DND-41 (cell line): Measurements from ENCODE around the gene ARL5C.

Experiments used
- CTCF ChIP-seq: IDR thresholded peaks from 2 replicates; pipeline ENCODE4 v1.5.1; 2012; ENCODE audit warnings: borderline replicate concordance, low read length, moderate library complexity, mild to moderate bottlenecking; ENCODE audit not compliant: poor library complexity, severe bottlenecking; ENCODE audit errors: extremely low read depth
- EZH2 ChIP-seq: IDR thresholded peaks from 3 replicates; pipeline ENCODE4 v1.6.1; 2012; ENCODE audit warnings: borderline replicate concordance, low read depth, mild to moderate bottlenecking, moderate library complexity, low read length, inconsistent platforms; ENCODE audit not compliant: severe bottlenecking

DNA sequence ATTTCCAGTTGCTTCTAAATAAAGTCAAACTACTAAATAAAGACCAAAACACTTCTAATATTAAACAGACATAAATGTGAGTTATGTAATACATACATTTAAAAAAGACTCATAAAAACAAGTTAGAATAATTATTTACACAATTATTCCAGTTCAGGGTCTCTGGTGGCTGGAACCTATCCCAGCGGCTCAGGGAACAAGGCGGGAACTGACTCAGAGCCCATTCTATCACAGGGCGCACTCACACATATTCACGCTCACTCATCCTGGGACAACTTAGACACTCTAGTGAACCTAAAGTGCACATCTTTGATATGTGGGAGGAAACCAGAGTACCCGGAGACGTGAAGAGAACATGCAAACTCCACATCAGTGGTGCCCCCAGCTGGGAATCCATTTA lies 39.5 kb downstream of the ARL5C start:
- TF ChIP-seq CTCF, result no peak
- no peak for TF ChIP-seq EZH2
